Stimulated activated CD4-positive, alpha-beta T cell treated with anti-CD3 and anti-CD28 coated beads, Interleukin-2, amount 100 ng/mL, for 24 hours (primary cell): ENCODE measurements around the gene BRSK1.

Experiments used
- DNase-seq, 2 donors: peaks; one replicate each; pipeline ENCODE4 v3.0.0-alpha.2; 2020

Gene BRSK1

DNA sequence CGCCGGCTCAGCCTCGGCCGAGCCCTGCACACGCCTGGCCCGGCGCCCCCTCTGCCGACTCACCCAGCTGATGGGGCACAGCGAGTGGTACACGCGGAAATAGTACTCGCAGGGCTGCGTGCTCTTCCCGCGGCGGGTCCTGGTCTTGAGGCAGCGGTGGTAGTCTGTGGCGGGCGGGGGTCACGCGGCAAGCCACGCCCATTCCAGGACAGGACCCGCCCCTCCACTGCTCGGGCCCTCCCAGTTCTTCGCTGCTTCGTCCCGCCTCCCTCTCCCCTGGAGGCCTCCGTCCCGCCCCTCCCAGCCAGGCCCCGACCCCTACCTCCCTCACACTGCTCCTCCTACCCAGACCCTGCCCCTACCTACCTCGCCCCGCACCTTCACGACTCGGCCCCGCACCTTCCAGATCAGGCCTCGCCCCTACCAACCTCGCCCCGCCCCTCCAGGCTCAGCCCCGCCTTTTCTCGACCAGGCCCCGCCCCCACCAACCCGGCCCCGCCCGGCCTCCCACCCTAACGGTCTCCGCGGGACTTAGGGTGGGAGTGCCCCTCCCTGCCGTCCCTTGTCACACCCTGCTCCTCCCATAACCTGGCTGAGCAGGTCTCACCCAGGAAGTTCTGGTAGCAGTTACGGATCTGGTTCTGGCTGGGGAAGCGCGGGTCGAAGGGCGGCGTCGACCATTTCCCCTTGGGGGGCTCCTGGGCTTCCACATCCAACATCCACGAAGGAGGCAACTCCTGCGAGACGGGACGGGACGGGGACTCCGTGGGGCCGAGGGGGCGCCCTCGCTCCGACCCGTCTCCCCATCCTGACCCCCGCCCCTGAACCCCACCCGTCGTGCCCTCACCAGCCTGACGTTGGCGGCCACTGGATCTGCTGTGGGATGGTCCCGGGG, 70.3 kb downstream of the BRSK1 start:
- DNase-seq: peak; percentile 65 to 74

DNA sequence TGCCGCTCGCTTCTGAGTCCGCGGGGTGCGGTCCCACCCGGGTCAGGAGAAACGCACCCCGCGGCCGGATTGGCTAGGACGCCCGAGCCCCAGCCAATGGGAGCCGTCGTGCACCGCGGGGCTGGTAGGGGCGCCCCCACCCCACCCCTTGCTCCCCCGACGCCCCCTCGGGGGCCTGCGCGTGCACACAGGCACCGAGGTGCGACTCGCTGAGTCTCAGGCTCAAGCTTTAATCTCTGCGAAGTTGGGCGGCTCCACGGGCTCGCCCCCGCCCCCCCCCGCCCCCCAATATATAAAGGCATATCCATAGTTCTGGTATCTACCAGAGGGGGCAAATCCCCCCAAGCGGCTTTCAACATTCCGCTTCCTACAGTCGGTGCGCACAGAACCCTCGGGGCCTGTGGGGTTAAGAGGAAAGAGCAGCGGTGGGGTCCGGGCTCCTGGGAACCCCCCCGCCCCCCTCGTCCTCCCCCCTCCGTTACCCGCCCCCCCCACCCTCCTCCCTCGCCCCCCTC, 71.0 kb downstream of the BRSK1 start, which contains the start of gene COX6B2:
Gene COX6B2, minus strand, starts transcription at position 22 of the 515 bp plus-strand sequence. CDS start 198 bp downstream, outside the sequence.
- no peak for DNase-seq

DNA sequence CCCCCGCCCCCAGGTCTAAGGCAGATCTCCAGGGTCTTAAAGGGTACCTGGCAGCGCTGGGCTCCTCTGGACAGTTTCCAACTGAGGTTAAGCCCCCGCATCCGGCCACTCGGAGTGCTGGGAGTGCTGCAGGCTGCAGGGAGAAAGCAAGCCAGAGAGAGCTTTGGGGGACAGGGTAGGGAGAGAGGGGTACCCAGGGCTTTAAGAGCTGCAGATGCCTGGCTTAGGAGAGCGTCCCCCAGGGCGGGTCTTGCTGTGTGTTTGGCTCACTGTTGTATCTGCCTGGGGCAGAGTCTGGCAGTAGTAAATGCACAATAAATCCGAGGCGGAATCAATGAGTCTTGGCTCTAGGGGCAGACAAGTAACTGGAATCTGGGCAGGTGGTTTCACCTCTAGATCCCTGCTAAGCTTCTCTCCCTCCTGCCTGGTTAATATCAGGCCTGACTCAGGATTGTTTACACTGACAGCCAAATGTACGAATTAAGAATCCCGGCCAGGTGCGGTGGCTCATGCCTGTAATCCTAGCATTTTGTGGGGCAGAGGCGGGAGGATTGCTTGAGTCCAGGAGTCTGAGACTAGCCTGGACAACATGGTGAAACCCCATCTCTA, 71.5 kb downstream of the BRSK1 start:
- no peak for DNase-seq

DNA sequence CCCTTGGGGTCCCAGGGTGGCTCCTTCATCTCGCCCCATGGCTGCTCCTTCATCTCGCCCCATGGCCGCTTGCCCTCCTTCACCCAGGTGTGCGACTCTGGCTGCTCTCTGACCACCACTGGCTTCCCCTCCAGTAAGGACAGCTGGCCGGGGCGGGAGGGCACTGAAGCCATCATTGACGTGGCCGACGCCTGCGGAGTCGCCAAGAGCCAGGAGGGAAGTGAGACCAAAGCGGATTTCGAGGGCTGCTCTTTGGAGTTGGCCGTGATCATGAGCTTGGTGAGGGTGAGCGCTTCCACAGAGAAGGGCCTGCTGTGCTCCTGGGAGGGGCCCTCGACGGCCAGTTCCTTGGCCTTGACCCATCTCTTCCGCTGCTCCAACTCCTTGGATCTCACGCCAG, 74.7 kb downstream of the BRSK1 start:
- DNase-seq: no peak

DNA sequence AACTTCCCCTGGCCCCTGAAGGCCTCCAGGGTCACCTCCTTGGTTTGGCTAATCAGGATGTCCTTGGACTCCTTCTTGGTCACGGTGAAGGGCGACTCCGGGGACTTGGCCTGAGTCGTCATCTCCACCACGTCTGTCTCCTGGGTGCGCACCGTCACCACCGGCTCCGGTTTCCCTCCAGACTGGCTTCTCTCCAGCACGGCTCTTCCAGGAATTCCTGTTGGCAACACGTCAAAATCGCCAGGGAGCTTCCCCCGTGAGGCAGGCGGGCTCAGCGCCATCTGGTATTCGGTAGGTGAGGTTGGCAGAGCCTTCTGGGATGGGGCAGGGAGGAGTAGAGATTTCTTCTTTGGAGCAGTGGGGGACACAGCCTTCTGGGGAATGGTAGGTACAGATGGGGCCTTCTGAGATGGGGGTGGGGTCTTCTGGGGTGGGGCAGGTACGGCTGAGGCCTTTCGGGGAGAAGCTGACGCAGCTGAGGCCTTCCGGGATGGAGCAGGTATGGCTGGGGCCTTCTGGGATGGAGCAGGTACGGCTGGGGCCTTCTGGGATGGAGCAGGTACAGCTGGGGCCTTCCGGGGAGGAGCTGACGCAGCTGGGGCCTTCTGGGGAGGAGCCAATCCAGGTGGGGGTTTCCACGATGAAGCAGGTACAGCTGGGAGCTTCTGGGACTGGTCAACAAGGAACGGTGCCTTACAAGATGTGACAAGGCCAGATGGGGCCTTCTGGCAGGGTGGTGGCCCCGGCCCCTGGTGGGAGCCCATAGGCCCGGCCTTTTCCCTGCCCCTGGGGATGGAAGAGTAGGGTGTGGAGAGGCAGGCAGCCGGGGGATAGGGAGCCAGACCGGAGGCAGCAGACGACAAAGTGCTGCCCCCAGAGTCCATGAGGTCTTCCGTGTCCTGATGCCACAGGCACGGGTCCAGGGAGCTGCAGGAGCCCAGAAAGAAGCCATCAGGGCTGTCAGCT, 75.4 kb downstream of the BRSK1 start:
- no peak for DNase-seq

DNA sequence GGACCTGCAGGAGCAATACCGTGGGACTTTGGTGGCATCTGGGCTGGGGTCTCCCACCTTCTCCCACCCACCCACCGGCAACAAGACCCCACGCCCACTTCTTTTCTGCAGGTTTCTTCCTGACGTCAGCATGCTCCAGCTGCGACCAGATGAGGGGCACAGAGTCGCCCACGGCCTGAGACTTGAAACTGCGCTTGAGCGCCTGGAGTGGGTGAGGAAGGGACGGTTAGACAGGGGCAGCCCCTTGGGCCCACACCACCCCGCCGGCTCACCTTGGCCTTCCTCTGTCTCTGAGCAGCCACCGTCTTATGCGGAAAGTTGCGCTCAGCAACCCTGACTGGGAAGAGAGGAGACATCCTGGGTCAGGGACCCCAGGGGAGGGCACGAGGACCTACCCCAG, 77.1 kb downstream of the BRSK1 start:
- DNase-seq: no peak
